ENCODE measurements around the gene CNOT3. TPM values are rescaled to one million over a fixed set of nuclear protein-coding genes. Genes with fewer than 3 reads are reported as not detected.

CNOT3 gene
- total RNA-seq, 2 donors from 2014 or later = 22.8 to 54.4 TPM

DNA sequence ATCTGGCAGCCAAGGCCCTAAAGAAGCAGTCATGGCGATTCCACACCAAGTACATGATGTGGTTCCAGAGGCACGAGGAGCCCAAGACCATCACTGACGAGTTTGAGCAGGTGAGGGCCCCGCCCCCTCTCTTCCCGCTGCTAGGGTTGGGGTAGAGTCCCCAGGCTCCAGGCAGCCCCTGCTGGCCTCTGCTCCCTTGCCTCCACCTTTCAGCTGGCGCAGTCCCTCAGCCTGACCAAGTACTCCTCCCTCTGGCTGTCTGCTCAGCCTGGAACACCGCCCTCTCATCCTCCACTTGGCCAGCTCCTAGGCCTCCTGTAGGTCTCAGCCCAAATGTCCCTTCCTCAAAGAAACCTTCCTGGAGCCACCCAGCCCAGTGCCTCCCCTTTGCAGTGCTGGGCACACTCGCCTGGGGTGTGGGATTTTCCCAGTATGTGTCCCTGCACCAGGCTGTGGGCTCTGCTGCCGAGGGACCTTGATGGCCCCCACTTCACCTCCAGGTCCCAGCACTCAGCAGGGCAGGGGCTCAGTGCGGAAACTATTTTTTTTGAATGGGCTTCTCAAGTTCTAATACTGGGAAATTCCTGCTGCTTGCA, 16.3 kb downstream of the CNOT3 start:
- no peak overlapping the region for H3K27ac ChIP-seq
- H3K36me3 ChIP-seq = peaks cover 24 to 47% of the 10 kb centered on the region in 2 donors
- WGBS = 71% methylated on average over 10 of the region's 10 CpGs
- intact Hi-C loops (cut with DNase I) = no loop called here
- peaks cover 4% of the 10 kb centered on the region for H3K4me1 ChIP-seq (replicated peaks)
- no peaks in the 10 kb centered on the region for H3K27me3 ChIP-seq (replicated peaks; ENCODE audit: insufficient read depth)
- no peaks in the 10 kb centered on the region for H3K9me3 ChIP-seq
- DNase-seq (ENCODE audit: low spot score) = no peak
- TF ChIP-seq POLR2A (IDR thresholded peaks at IDR 0.05) (no peak), POLR2AphosphoS5 (IDR thresholded peaks at IDR 0.05) (no peak)
- TF ChIP-seq, protein P1, sequence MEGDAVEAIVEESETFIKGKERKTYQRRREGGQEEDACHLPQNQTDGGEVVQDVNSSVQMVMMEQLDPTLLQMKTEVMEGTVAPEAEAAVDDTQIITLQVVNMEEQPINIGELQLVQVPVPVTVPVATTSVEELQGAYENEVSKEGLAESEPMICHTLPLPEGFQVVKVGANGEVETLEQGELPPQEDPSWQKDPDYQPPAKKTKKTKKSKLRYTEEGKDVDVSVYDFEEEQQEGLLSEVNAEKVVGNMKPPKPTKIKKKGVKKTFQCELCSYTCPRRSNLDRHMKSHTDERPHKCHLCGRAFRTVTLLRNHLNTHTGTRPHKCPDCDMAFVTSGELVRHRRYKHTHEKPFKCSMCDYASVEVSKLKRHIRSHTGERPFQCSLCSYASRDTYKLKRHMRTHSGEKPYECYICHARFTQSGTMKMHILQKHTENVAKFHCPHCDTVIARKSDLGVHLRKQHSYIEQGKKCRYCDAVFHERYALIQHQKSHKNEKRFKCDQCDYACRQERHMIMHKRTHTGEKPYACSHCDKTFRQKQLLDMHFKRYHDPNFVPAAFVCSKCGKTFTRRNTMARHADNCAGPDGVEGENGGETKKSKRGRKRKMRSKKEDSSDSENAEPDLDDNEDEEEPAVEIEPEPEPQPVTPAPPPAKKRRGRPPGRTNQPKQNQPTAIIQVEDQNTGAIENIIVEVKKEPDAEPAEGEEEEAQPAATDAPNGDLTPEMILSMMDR (IDR thresholded peaks at IDR 0.05) = no peak
- H3K4me3 ChIP-seq = no peak overlapping the region

GRCh38 chr19:54154603-54155345, 17.2 kb downstream of the CNOT3 start:
- Histone ChIP-seq H3K36me3 (peaks cover 20 to 38% of the 10 kb centered on the region in 2 donors), H3K27me3 (replicated peaks; ENCODE audit: insufficient read depth) (no peaks in the 10 kb centered on the region), H3K9me3 (no peaks in the 10 kb centered on the region), H3K4me1 (replicated peaks) (peaks cover 4% of the 10 kb centered on the region), H3K27ac (no peak overlapping the region), H3K4me3 (no peak overlapping the region)
- intact Hi-C loops (cut with DNase I) = no loop called here
- 70% methylated on average over 18 of the region's 18 CpGs for WGBS
- TF ChIP-seq POLR2A (IDR thresholded peaks at IDR 0.05) = no peak
- TF ChIP-seq POLR2AphosphoS5 (IDR thresholded peaks at IDR 0.05) = no peak
- TF ChIP-seq, protein P1 (IDR thresholded peaks at IDR 0.05) = no peak
- DNase-seq (ENCODE audit: low spot score) = no peak

- WGBS = 69% methylated on average over 19 of the region's 19 CpGs
- no peak for DNase-seq (ENCODE audit: low spot score)
- TF ChIP-seq, protein P1 (IDR thresholded peaks at IDR 0.05) = no peak
- no peak for TF ChIP-seq POLR2AphosphoS5 (IDR thresholded peaks at IDR 0.05)
- H3K27ac ChIP-seq = no peak overlapping the region
- H3K27me3 ChIP-seq (replicated peaks; ENCODE audit: insufficient read depth) = no peaks in the 10 kb centered on the region
- no peak overlapping the region for H3K4me3 ChIP-seq
- H3K36me3 ChIP-seq = peaks cover 20 to 32% of the 10 kb centered on the region in 2 donors
- intact Hi-C loops (cut with DNase I) = no loop called here
- H3K9me3 ChIP-seq = no peaks in the 10 kb centered on the region
- peaks cover 10% of the 10 kb centered on the region for H3K4me1 ChIP-seq (replicated peaks)
These were observed 18.1 kb downstream of the CNOT3 start for GRCh38 chr19:54155694-54156093.

GRCh38 chr19:54156490-54156889, 18.9 kb downstream of the CNOT3 start:
- Histone ChIP-seq H3K4me3 (no peak overlapping the region), H3K27ac (no peak overlapping the region), H3K36me3 (peaks cover 20 to 32% of the 10 kb centered on the region in 2 donors), H3K9me3 (no peaks in the 10 kb centered on the region), H3K27me3 (replicated peaks; ENCODE audit: insufficient read depth) (no peaks in the 10 kb centered on the region), H3K4me1 (replicated peaks) (peaks cover 18% of the 10 kb centered on the region)
- intact Hi-C loops (cut with DNase I) = no loop called here
- DNase-seq (ENCODE audit: low spot score) = no peak
- WGBS = 71% methylated on average over 11 of the region's 11 CpGs
- TF ChIP-seq POLR2A (IDR thresholded peaks at IDR 0.05) = no peak
- TF ChIP-seq POLR2AphosphoS5 (IDR thresholded peaks at IDR 0.05) = no peak
- TF ChIP-seq, protein P1 (IDR thresholded peaks at IDR 0.05) = no peak

- intact Hi-C loops (cut with DNase I) = no loop called here
- no peak for TF ChIP-seq POLR2A (IDR thresholded peaks at IDR 0.05)
- TF ChIP-seq, protein P1 (IDR thresholded peaks at IDR 0.05) = no peak
- TF ChIP-seq POLR2AphosphoS5 (IDR thresholded peaks at IDR 0.05) = no peak
- Histone ChIP-seq H3K4me3 (no peak overlapping the region), H3K9me3 (no peaks in the 10 kb centered on the region), H3K4me1 (replicated peaks) (peaks cover 20% of the 10 kb centered on the region), H3K27ac (no peak overlapping the region), H3K27me3 (replicated peaks; ENCODE audit: insufficient read depth) (no peaks in the 10 kb centered on the region), H3K36me3 (peaks cover 17 to 29% of the 10 kb centered on the region in 2 donors)
- 72% methylated on average over 3 of the region's 3 CpGs for WGBS
- no peak for DNase-seq (ENCODE audit: low spot score)
These were observed 19.4 kb downstream of the CNOT3 start for GRCh38 chr19:54156953-54157352.

Measured in prostate gland (tissue), 2 donors.